Measurements from ENCODE around the gene SPPL2B. TPM values are rescaled to one million over a fixed set of nuclear protein-coding genes. Genes with fewer than 3 reads are reported as not detected.

The SPPL2B gene
- total and polyA plus RNA-seq, 9 of the 15 experiments (the other 6 are each of a cell fraction or from before 2014, with no cell fraction given) = 0.20 to 81.2 (median 15.1) TPM

DNA sequence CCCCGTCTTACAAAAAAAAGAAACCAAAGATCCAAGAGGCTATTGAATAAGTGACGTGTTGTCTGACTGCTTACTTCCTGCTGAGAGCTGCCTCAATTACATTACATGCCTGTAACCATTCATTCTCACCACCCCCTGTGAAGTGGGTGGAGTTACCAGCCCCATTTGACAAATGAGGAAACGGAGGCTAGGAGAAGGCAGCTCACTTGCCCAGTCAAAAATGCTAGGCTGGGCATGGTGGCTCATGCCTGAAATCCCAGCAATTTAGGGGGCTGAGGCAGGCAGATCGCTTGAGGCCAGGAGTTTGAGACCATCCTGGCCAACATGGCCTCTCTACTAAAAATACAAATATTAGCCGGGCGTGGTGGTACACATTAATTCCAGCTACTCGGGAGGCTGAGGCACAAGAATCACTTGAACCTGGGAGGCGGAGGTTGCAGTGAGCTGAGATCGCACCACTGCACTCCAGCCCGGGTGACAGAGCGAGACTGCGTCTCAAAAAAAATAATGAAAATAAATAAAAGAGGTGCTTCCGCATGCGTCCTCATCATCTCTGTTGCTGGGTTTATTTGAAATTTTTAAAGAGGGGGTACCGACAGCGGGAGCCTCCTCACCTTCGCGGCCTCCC, 597 bp upstream of the SPPL2B start:
- CTCF ChIA-PET (ENCODE audit: low intra/inter-chr PET ratio) = no interaction called here
- peak overlapping the region; percentile 74 for H3K27ac ChIP-seq (ENCODE audit: extremely low read depth, low read depth, low read length)
- intact Hi-C loops (cut with micrococcal nuclease) = loop anchor here (10.0 kb wide), 1 partner anchor 57 kb away; no protein-coding TSS in a partner anchor
- H3K9ac ChIP-seq (ENCODE audit: insufficient read depth in 1 of 2, low read depth in 2 of 2, low read length in 2 of 2) = peak overlapping the region; percentile 90 to 99
- DNase-seq (ENCODE audit: extremely low read depth in 1 of 4, low spot score in 3 of 4) (peak in 2 of 4 experiments; percentile 64 to 78), FAIRE-seq (peak; percentile 95), ATAC-seq (peak; percentile 35)
- H3K9me3 ChIP-seq (replicated peaks; ENCODE audit: control insufficient read depth, insufficient read depth, low read depth, low read length) = no peaks in the 10 kb centered on the region
- peaks cover 50% of the 10 kb centered on the region for H3K36me3 ChIP-seq (ENCODE audit: control insufficient read depth, insufficient read depth, low read length)
- H3K4me2 ChIP-seq (ENCODE audit: insufficient read depth, low read length) = peak overlapping the region; percentile 88
- WGBS (ENCODE audit: insufficient coverage, low coverage, missing lambda C conversion rate) = under 1% methylated on average over 18 of the region's 18 CpGs
- POLR2A ChIA-PET = interaction anchor here (0.6 to 2.2 kb wide), 7 partner anchors 10 to 337 kb away, joined by 3 to 13 read pairs (median 3); no protein-coding TSS in a partner anchor
- TSS peak; percentile 78 for BruUV-seq (replicated peaks)
- no peaks in the 10 kb centered on the region for H3K9me1 ChIP-seq (ENCODE audit: control insufficient read depth, insufficient read depth, low read length)
- peak overlapping the region; percentile 76 for H2AFZ ChIP-seq (ENCODE audit: low read depth, low read length)
- H4K20me1 ChIP-seq (replicated peaks; ENCODE audit: control insufficient read depth, insufficient read depth, low read length) = no peaks in the 10 kb centered on the region
- H3K4me3 ChIP-seq = peak overlapping the region; percentile 98
- no peaks in the 10 kb centered on the region for H3K27me3 ChIP-seq (ENCODE audit: control insufficient read depth in 2 of 2, insufficient read depth in 2 of 2, low read length in 2 of 2)
- H3K79me2 ChIP-seq (ENCODE audit: control insufficient read depth, insufficient read depth, low read length) = peaks cover 78% of the 10 kb centered on the region
- in situ Hi-C loops (cut with MboI) = no loop called here
- peaks cover 28 to 71% of the 10 kb centered on the region in 2 experiments; a peak in 4 of 5 replicates for H3K4me1 ChIP-seq (replicated peaks in 1 of 2; ENCODE audit: control insufficient read depth in 2 of 2, insufficient read depth in 2 of 2, low read length in 2 of 2)
- TF ChIP-seq SMARCC2 (IDR thresholded peaks at IDR 0.05; ENCODE audit: low read depth) (no peak), ELF1 (tag; IDR thresholded peaks at IDR 0.05) (no peak), DPF2 (IDR thresholded peaks at IDR 0.05) (peak; percentile 9; the same call in 1 of the 2 replicates), SMARCE1 (IDR thresholded peaks at IDR 0.05) (0 out of 2 replicates have a peak, but pooled peaks have one; percentile 16), DIDO1 (tag; IDR thresholded peaks at IDR 0.05; ENCODE audit: low read depth) (no peak)
- TF ChIP-seq, protein P1, sequence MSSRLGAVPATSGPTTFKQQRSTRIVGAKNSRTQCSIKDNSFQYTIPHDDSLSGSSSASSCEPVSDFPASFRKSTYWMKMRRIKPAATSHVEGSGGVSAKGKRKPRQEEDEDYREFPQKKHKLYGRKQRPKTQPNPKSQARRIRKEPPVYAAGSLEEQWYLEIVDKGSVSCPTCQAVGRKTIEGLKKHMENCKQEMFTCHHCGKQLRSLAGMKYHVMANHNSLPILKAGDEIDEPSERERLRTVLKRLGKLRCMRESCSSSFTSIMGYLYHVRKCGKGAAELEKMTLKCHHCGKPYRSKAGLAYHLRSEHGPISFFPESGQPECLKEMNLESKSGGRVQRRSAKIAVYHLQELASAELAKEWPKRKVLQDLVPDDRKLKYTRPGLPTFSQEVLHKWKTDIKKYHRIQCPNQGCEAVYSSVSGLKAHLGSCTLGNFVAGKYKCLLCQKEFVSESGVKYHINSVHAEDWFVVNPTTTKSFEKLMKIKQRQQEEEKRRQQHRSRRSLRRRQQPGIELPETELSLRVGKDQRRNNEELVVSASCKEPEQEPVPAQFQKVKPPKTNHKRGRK (tag; IDR thresholded peaks at IDR 0.05) = no peak
- TF ChIP-seq, protein P2, sequence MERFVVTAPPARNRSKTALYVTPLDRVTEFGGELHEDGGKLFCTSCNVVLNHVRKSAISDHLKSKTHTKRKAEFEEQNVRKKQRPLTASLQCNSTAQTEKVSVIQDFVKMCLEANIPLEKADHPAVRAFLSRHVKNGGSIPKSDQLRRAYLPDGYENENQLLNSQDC (CRISPR knock-in tag; IDR thresholded peaks at IDR 0.05) = no peak
- TF ChIP-seq, protein P3, sequence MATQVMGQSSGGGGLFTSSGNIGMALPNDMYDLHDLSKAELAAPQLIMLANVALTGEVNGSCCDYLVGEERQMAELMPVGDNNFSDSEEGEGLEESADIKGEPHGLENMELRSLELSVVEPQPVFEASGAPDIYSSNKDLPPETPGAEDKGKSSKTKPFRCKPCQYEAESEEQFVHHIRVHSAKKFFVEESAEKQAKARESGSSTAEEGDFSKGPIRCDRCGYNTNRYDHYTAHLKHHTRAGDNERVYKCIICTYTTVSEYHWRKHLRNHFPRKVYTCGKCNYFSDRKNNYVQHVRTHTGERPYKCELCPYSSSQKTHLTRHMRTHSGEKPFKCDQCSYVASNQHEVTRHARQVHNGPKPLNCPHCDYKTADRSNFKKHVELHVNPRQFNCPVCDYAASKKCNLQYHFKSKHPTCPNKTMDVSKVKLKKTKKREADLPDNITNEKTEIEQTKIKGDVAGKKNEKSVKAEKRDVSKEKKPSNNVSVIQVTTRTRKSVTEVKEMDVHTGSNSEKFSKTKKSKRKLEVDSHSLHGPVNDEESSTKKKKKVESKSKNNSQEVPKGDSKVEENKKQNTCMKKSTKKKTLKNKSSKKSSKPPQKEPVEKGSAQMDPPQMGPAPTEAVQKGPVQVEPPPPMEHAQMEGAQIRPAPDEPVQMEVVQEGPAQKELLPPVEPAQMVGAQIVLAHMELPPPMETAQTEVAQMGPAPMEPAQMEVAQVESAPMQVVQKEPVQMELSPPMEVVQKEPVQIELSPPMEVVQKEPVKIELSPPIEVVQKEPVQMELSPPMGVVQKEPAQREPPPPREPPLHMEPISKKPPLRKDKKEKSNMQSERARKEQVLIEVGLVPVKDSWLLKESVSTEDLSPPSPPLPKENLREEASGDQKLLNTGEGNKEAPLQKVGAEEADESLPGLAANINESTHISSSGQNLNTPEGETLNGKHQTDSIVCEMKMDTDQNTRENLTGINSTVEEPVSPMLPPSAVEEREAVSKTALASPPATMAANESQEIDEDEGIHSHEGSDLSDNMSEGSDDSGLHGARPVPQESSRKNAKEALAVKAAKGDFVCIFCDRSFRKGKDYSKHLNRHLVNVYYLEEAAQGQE (IDR thresholded peaks at IDR 0.05; ENCODE audit: borderline replicate concordance) = no peak
- TF ChIP-seq, protein P3 (CRISPR knock-in tag; IDR thresholded peaks at IDR 0.05; ENCODE audit: low read depth) = 0 out of 2 replicates have a peak, but pooled peaks have one; percentile 9

Data from K562 (cell line).